Type B pancreatic cell (in vitro differentiated cells): ENCODE data around the gene RBP2. TPM values are rescaled to one million over a fixed set of nuclear protein-coding genes. Genes with fewer than 3 reads are reported as not detected.

Source experiments
- DNase-seq: peaks from one replicate; pipeline ENCODE4 v3.0.0; 2021; ENCODE audit warnings: mixed read lengths; ENCODE audit not compliant: unreplicated experiment; ENCODE audit errors: extremely low spot score
- H3K27ac Mint-ChIP-seq: 2 replicates; pipeline ENCODE4 v1.8.0; 2021; ENCODE audit warnings: mild to moderate bottlenecking, mixed read lengths
- H3K27me3 Mint-ChIP-seq: 2 replicates; pipeline ENCODE4 v1.8.0; 2021; ENCODE audit warnings: mixed read lengths
- H3K36me3 Mint-ChIP-seq: 2 replicates; pipeline ENCODE4 v1.8.0; 2021; ENCODE audit warnings: mixed read lengths
- H3K4me1 Mint-ChIP-seq: one replicate; pipeline ENCODE4 v1.8.0; 2021; ENCODE audit warnings: mixed read lengths; ENCODE audit not compliant: unreplicated experiment
- H3K4me3 Mint-ChIP-seq: 2 replicates; pipeline ENCODE4 v1.8.0; 2021; ENCODE audit warnings: mild to moderate bottlenecking, mixed read lengths
- H3K9me3 Mint-ChIP-seq: 2 replicates; pipeline ENCODE4 v1.8.0; 2021; ENCODE audit warnings: mixed read lengths
- CTCF ChIP-seq: fragments of 200-600 bp; sonication (generic); conservative IDR thresholded peaks from 2 replicates; pipeline ENCODE4 v1.5.0; 2021; ENCODE audit warnings: antibody characterized with exemption, mild to moderate bottlenecking
- total RNA-seq: library from RNA; stranded (reverse); gene quantifications from 2 replicates; pipeline ENCODE4 v1.2.1, GENCODE V29; 2021; ENCODE audit warnings: low replicate concordance

Gene RBP2
- total RNA-seq, 1 donor from 2014 or later, result 25.3 TPM

- peaks cover 5% of the 10 kb centered on the region for H3K9me3 Mint-ChIP-seq
- peaks cover 9% of the 10 kb centered on the region for H3K36me3 Mint-ChIP-seq
- peaks cover 4% of the 10 kb centered on the region for H3K4me1 Mint-ChIP-seq
- DNase-seq, result no peak
- no peak for TF ChIP-seq CTCF
- H3K27me3 Mint-ChIP-seq, result no peaks in the 10 kb centered on the region
- H3K27ac Mint-ChIP-seq, result no peak overlapping the region
- no peak overlapping the region for H3K4me3 Mint-ChIP-seq
These were observed 4.8 kb upstream of the RBP2 start for GRCh38 chr3:139481116-139481515.

- H3K9me3 Mint-ChIP-seq, result peaks cover 5% of the 10 kb centered on the region
- no peaks in the 10 kb centered on the region for H3K27me3 Mint-ChIP-seq
- peaks cover 4% of the 10 kb centered on the region for H3K4me1 Mint-ChIP-seq
- H3K4me3 Mint-ChIP-seq, result no peak overlapping the region
- TF ChIP-seq CTCF, result no peak
- peaks cover 9% of the 10 kb centered on the region for H3K36me3 Mint-ChIP-seq
- no peak for DNase-seq
- no peak overlapping the region for H3K27ac Mint-ChIP-seq
These were observed 4.3 kb upstream of the RBP2 start for GRCh38 chr3:139480585-139480984.

GRCh38 chr3:139477710-139478640, 1.7 kb upstream of the RBP2 start:
- Mint-ChIP-seq H3K9me3 (peaks cover 5% of the 10 kb centered on the region), H3K36me3 (peaks cover 9% of the 10 kb centered on the region), H3K27ac (peak overlapping the region; percentile 88), H3K4me1 (peaks cover 4% of the 10 kb centered on the region), H3K4me3 (peak overlapping the region; percentile 65), H3K27me3 (no peaks in the 10 kb centered on the region)
- no peak for TF ChIP-seq CTCF
- DNase-seq, result no peak

GRCh38 chr3:139473155-139473771, 3.1 kb downstream of the RBP2 start:
- Mint-ChIP-seq H3K27me3 (no peaks in the 10 kb centered on the region), H3K4me1 (peaks cover 10% of the 10 kb centered on the region), H3K4me3 (no peak overlapping the region), H3K27ac (peak overlapping the region; percentile 29), H3K9me3 (no peaks in the 10 kb centered on the region), H3K36me3 (no peaks in the 10 kb centered on the region)
- DNase-seq, result no peak
- TF ChIP-seq CTCF, result no peak

- no peak overlapping the region for H3K27ac Mint-ChIP-seq
- H3K36me3 Mint-ChIP-seq, result no peaks in the 10 kb centered on the region
- H3K4me1 Mint-ChIP-seq, result peaks cover 11% of the 10 kb centered on the region
- no peak for DNase-seq
- no peak overlapping the region for H3K4me3 Mint-ChIP-seq
- no peaks in the 10 kb centered on the region for H3K9me3 Mint-ChIP-seq
- no peak for TF ChIP-seq CTCF
- H3K27me3 Mint-ChIP-seq, result no peaks in the 10 kb centered on the region
These were observed 3.8 kb downstream of the RBP2 start for GRCh38 chr3:139472380-139473010.
